ENCODE measurements around the gene DCAF7.

Gene DCAF7

GRCh38 chr17:63595132-63595531, 44.9 kb downstream of the DCAF7 start:
- no peak for DNase-seq

- no peak for DNase-seq
Observed at GRCh38 chr17:63596856-63597586, 46.7 kb downstream of the DCAF7 start.

GRCh38 chr17:63598281-63598680, 48.0 kb downstream of the DCAF7 start:
- DNase-seq: no peak

GRCh38 chr17:63600569-63601438, 50.5 kb downstream of the DCAF7 start, which contains the start of gene TACO1:
TACO1 (plus strand) TSS chr17:63600895; CDS start chr17:63601084, 189 bp downstream.
- DNase-seq: no peak

GRCh38 chr17:63601439-63602371, 51.4 kb downstream of the DCAF7 start:
- no peak for DNase-seq

- no peak for DNase-seq
Observed at GRCh38 chr17:63609816-63610573, 59.7 kb downstream of the DCAF7 start.

- no peak for DNase-seq
Observed at GRCh38 chr17:63610854-63611253, 60.6 kb downstream of the DCAF7 start.

GRCh38 chr17:63611354-63611753, 61.1 kb downstream of the DCAF7 start:
- DNase-seq: no peak

- no peak for DNase-seq
Observed at GRCh38 chr17:63613663-63614062, 63.4 kb downstream of the DCAF7 start.

- no peak for DNase-seq
Observed at GRCh38 chr17:63621229-63621683, 71.0 kb downstream of the DCAF7 start.

GRCh38 chr17:63621684-63622573, 71.7 kb downstream of the DCAF7 start, which contains the start of gene MAP3K3:
MAP3K3 (plus strand) TSS chr17:63622417; CDS start chr17:63622760, 343 bp downstream.
- peak; percentile 75 for DNase-seq

GRCh38 chr17:63622574-63623390, 72.5 kb downstream of the DCAF7 start:
- no peak for DNase-seq

- DNase-seq: no peak
Observed at GRCh38 chr17:63623786-63624530, 73.7 kb downstream of the DCAF7 start.

- DNase-seq: no peak
Observed at GRCh38 chr17:63624531-63624880, 74.2 kb downstream of the DCAF7 start.

- DNase-seq: no peak
Observed at GRCh38 chr17:63626551-63627180, 76.4 kb downstream of the DCAF7 start.

- DNase-seq: no peak
Observed at GRCh38 chr17:63629627-63630026, 79.3 kb downstream of the DCAF7 start.

GRCh38 chr17:63631062-63631461, 80.8 kb downstream of the DCAF7 start:
- DNase-seq: no peak

GRCh38 chr17:63631626-63632025, 81.3 kb downstream of the DCAF7 start:
- DNase-seq: no peak

- DNase-seq: no peak
Observed at GRCh38 chr17:63633742-63634141, 83.5 kb downstream of the DCAF7 start.

All from cortex of kidney (tissue), 1 donor.